Measurements from ENCODE around the gene HSD17B14. TPM values are rescaled to one million over a fixed set of nuclear protein-coding genes. Genes with fewer than 3 reads are reported as not detected.
A peak's percentile ranks its signal among the peaks of the same experiment; 100 is the strongest.

HSD17B14 gene
- total and polyA plus RNA-seq, 9 of the 15 experiments (the other 6 are each of a cell fraction or from before 2014, with no cell fraction given), result 0.16 TPM; not detected in 8

GRCh38 chr19:48878196-48879024 is 42.1 kb upstream of the HSD17B14 start (continued):
- TF ChIP-seq CTBP1 (IDR thresholded peaks at IDR 0.05; ENCODE audit: borderline replicate concordance), result no peak; the same call in none of the 2 replicates
- TF ChIP-seq RNF219 (CRISPR knock-in tag; IDR thresholded peaks at IDR 0.05), result no peak
- peak; percentile 99 for TF ChIP-seq ARID1B (IDR thresholded peaks at IDR 0.05)
- TF ChIP-seq CTCF (IDR thresholded peaks at IDR 0.05 in 2 of 3, conservative IDR thresholded peaks at IDR 0.05 in 1 of 3; ENCODE audit: insufficient read depth in 2 of 3, low read depth in 1 of 3, low read length in 3 of 3), result no peak
- TF ChIP-seq ATF2 (CRISPR knock-in tag; IDR thresholded peaks at IDR 0.05), result no peak
- no peak; the same call in 1 of the 2 replicates for TF ChIP-seq STAT6 (CRISPR knock-in tag; IDR thresholded peaks at IDR 0.05)
- TF ChIP-seq PKNOX1 (IDR thresholded peaks at IDR 0.05), result peak; percentile 34; the same call in 1 of the 2 replicates
- peak in 1 of 2 experiments; percentile 73; a peak in 1 of 3 replicates for TF ChIP-seq CBX3 (IDR thresholded peaks at IDR 0.05; ENCODE audit: borderline replicate concordance in 1 of 2, low read length in 2 of 2)
- TF ChIP-seq ZNF232 (CRISPR knock-in tag; IDR thresholded peaks at IDR 0.05), result no peak
- TF ChIP-seq ZNF830 (CRISPR knock-in tag; IDR thresholded peaks at IDR 0.05), result no peak
- no peak for TF ChIP-seq PHTF2 (CRISPR knock-in tag; IDR thresholded peaks at IDR 0.05)
- TF ChIP-seq SREBF2 (CRISPR knock-in tag; IDR thresholded peaks at IDR 0.05), result no peak
- no peak for TF ChIP-seq JUNB (CRISPR knock-in tag; conservative IDR thresholded peaks at IDR 0.05)
- TF ChIP-seq FOXM1 (IDR thresholded peaks at IDR 0.05; ENCODE audit: low read depth), result peak; percentile 97
- no peak for TF ChIP-seq FOXM1 (CRISPR knock-in tag; IDR thresholded peaks at IDR 0.05; ENCODE audit: low read depth)
- TF ChIP-seq SRSF9 (IDR thresholded peaks at IDR 0.05; ENCODE audit: borderline replicate concordance, low read depth, low read length), result no peak
- TF ChIP-seq GTF2F1 (IDR thresholded peaks at IDR 0.05; ENCODE audit: low read depth, low read length), result no peak
- TF ChIP-seq SP1 (CRISPR knock-in tag; IDR thresholded peaks at IDR 0.05), result peak; percentile 86
- TF ChIP-seq MIER1 (IDR thresholded peaks at IDR 0.05; ENCODE audit: low read depth), result no peak

All from K562 (cell line).